Measurements from ENCODE around the gene MFNG. TPM values are rescaled to one million over a fixed set of nuclear protein-coding genes. Genes with fewer than 3 reads are reported as not detected.

MFNG gene
- total RNA-seq, 4 donors from 2014 or later = 15.2 to 30.6 (median 19.2) TPM

DNA sequence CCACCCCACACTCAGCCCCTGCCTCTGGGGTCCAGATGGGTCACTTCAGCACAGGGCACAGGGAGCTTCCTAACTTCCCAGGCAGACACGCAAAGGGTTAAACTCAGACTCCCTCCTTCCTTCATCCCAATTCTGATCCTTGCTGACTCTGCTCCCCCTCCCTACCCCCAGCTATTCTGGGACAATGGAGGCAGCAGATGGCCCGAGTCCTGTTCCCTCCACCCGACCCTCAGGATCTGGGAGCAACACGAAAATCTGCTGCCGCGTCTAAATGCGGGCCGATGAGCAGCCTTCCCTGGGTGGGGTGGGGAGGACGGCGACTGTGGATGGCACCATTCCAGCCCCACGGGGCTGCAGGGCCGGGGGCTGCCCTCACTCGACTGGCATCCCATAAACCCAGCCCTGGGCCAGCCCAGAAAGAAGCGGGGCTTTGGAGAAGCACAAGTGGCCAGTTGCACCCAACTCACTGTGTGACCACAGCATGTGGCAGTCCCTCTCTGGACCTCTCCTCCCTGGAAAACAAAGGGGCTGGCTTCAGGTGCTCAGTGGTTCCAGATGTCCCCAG lies 18.7 kb downstream of the MFNG start:
- DNase-seq = no peak
- WGBS, 2 donors = 67 to 73% methylated on average over 12 to 14 of the region's 14 CpGs
- Histone ChIP-seq H3K36me3 (no peaks in the 10 kb centered on the region), H3K4me1 (no peaks in the 10 kb centered on the region), H3K27ac (no peak overlapping the region), H3K27me3 (no peaks in the 10 kb centered on the region), H3K4me3 (replicated peaks in 1 of 3) (no peak overlapping the region), H3K9me3 (no peaks in the 10 kb centered on the region)
- intact Hi-C loops (cut with DNase I) = no loop called here
- TF ChIP-seq, protein P1, sequence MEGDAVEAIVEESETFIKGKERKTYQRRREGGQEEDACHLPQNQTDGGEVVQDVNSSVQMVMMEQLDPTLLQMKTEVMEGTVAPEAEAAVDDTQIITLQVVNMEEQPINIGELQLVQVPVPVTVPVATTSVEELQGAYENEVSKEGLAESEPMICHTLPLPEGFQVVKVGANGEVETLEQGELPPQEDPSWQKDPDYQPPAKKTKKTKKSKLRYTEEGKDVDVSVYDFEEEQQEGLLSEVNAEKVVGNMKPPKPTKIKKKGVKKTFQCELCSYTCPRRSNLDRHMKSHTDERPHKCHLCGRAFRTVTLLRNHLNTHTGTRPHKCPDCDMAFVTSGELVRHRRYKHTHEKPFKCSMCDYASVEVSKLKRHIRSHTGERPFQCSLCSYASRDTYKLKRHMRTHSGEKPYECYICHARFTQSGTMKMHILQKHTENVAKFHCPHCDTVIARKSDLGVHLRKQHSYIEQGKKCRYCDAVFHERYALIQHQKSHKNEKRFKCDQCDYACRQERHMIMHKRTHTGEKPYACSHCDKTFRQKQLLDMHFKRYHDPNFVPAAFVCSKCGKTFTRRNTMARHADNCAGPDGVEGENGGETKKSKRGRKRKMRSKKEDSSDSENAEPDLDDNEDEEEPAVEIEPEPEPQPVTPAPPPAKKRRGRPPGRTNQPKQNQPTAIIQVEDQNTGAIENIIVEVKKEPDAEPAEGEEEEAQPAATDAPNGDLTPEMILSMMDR (IDR thresholded peaks at IDR 0.05) = no peak
- no peak for TF ChIP-seq POLR2A (IDR thresholded peaks at IDR 0.05)

DNA sequence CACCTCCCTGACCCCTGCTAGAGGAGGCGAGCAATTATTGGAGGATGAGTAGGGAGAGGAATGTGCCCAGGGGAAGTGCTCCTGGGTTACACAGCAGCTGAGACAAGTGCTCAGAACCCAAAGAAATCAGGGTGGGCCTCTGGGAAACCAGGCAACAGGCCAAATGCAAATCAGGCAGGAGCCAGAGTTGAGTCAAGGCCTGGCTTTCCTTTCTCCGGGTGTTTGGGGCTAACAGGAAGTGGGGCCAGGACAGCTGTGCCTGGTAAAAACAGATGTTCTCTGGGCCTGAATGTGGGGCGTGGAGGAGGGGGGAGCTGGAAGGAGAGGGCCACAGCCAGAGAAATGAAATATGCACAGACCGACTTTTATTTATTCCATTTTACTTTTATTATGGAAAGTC lies 22.0 kb downstream of the MFNG start:
- WGBS, 2 donors = 53 to 59% methylated on average over 4 of the region's 4 CpGs
- intact Hi-C loops (cut with DNase I) = no loop called here

DNA sequence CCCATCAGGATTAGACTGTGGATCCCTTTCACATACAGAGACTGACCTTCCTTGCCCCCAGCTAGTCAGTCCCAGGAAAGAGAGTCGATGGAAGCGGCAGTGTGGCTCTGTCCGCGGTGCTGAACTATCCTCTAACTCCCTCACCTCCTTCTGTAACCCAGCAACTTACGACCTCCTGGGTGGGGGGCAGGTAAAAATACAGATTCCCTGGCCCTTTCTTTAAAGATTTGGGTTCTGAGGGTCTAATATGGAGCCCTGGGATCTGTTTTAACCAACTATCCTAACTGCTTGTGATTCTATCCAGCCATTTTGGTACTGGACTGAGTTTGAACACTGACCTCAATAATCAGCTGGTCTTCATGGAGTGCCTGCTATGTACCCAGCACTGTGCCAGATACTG lies 23.2 kb downstream of the MFNG start:
- TF ChIP-seq, protein P1 (IDR thresholded peaks at IDR 0.05) = no peak
- no peak for TF ChIP-seq POLR2A (IDR thresholded peaks at IDR 0.05)
- Histone ChIP-seq H3K36me3 (no peaks in the 10 kb centered on the region), H3K4me1 (no peaks in the 10 kb centered on the region), H3K9me3 (no peaks in the 10 kb centered on the region), H3K4me3 (replicated peaks in 1 of 3) (no peak overlapping the region), H3K27ac (no peak overlapping the region), H3K27me3 (no peaks in the 10 kb centered on the region)
- WGBS, 2 donors = 3 to 6% methylated on average over 5 of the region's 5 CpGs
- DNase-seq = peak in 1 of 2 donors; percentile 17
- intact Hi-C loops (cut with DNase I) = no loop called here

More for the DNA sequence above, 22.0 kb downstream of the MFNG start:
- Histone ChIP-seq H3K27me3 (no peaks in the 10 kb centered on the region), H3K4me1 (no peaks in the 10 kb centered on the region), H3K9me3 (no peaks in the 10 kb centered on the region), H3K4me3 (replicated peaks in 1 of 3) (no peak overlapping the region), H3K36me3 (no peaks in the 10 kb centered on the region), H3K27ac (no peak overlapping the region)
- no peak for DNase-seq
- TF ChIP-seq POLR2A (IDR thresholded peaks at IDR 0.05) = no peak
- TF ChIP-seq, protein P1 (IDR thresholded peaks at IDR 0.05) = no peak

DNA sequence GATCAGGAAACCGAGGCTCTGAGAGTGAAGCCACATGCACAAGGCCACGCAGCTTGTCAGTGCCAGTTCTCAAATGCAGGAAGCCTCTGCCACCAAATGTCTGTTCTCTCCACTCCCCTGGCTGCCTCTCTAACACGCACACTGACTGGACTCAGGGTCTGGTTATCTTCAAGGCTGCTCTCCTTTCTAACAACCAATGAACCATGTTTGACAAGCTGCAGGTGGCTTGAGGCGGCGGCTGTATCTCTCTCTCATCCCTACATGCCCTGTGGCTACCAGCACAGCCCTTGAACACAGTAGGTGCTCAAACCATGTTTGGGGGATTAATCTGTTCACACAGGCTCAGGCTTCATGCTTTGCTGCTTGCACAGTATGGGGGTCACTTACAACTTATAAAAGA lies 23.7 kb downstream of the MFNG start:
- no peak overlapping the region for H3K4me3 ChIP-seq (replicated peaks in 1 of 3)
- no peaks in the 10 kb centered on the region for H3K4me1 ChIP-seq
- no peaks in the 10 kb centered on the region for H3K36me3 ChIP-seq
- H3K27ac ChIP-seq = no peak overlapping the region
- no peak for DNase-seq
- H3K9me3 ChIP-seq = no peaks in the 10 kb centered on the region
- TF ChIP-seq POLR2A (IDR thresholded peaks at IDR 0.05) = no peak
- TF ChIP-seq, protein P1 (IDR thresholded peaks at IDR 0.05) = no peak
- WGBS, 2 donors = 64 to 72% methylated on average over 4 to 5 of the region's 5 CpGs
- intact Hi-C loops (cut with DNase I) = no loop called here
- H3K27me3 ChIP-seq = no peaks in the 10 kb centered on the region

- H3K4me3 ChIP-seq (replicated peaks in 1 of 3) = no peak overlapping the region
- no peak overlapping the region for H3K27ac ChIP-seq
- no peaks in the 10 kb centered on the region for H3K9me3 ChIP-seq
- 37 to 40% methylated on average over 5 to 6 of the region's 6 CpGs for WGBS, 2 donors
- H3K36me3 ChIP-seq = no peaks in the 10 kb centered on the region
- DNase-seq = no peak
- intact Hi-C loops (cut with DNase I) = no loop called here
- TF ChIP-seq, protein P1 (IDR thresholded peaks at IDR 0.05) = no peak
- TF ChIP-seq POLR2A (IDR thresholded peaks at IDR 0.05) = no peak
- no peaks in the 10 kb centered on the region for H3K4me1 ChIP-seq
- H3K27me3 ChIP-seq = no peaks in the 10 kb centered on the region
Observed at GRCh38 chr22:37461961-37462360, 24.2 kb downstream of the MFNG start.

Measured in thyroid gland (tissue), 4 donors.